Endothelial cell (in vitro differentiated cells): Measurements from ENCODE around the gene RPL5. TPM values are rescaled to one million over a fixed set of nuclear protein-coding genes. Genes with fewer than 3 reads are reported as not detected.

Experiments
- DNase-seq: peaks from one replicate; pipeline ENCODE4 v3.0.0; 2021; ENCODE audit warnings: low spot score
- H3K27ac Mint-ChIP-seq: one replicate; pipeline ENCODE4 v1.8.0; 2021; ENCODE audit warnings: mixed read lengths, inconsistent platforms; ENCODE audit not compliant: unreplicated experiment
- H3K27me3 Mint-ChIP-seq: one replicate; pipeline ENCODE4 v1.8.0; 2021; ENCODE audit warnings: mild to moderate bottlenecking, moderate library complexity, mixed read lengths, inconsistent platforms; ENCODE audit not compliant: unreplicated experiment
- H3K36me3 Mint-ChIP-seq: one replicate; pipeline ENCODE4 v1.8.0; 2021; ENCODE audit warnings: mild to moderate bottlenecking, low read depth, mixed read lengths, inconsistent platforms; ENCODE audit not compliant: unreplicated experiment
- H3K4me1 Mint-ChIP-seq: one replicate; pipeline ENCODE4 v1.8.0; 2021; ENCODE audit warnings: mild to moderate bottlenecking, mixed read lengths, inconsistent platforms; ENCODE audit not compliant: unreplicated experiment
- H3K4me3 Mint-ChIP-seq: one replicate; pipeline ENCODE4 v1.8.0; 2021; ENCODE audit warnings: mild to moderate bottlenecking, mixed read lengths, inconsistent platforms; ENCODE audit not compliant: unreplicated experiment
- H3K9me3 Mint-ChIP-seq: one replicate; pipeline ENCODE4 v1.8.0; 2021; ENCODE audit warnings: mixed read lengths, inconsistent platforms; ENCODE audit not compliant: unreplicated experiment
- CTCF ChIP-seq: fragments of 200-600 bp; sonication (generic); IDR thresholded peaks from one replicate; pipeline ENCODE4 v1.5.0; 2021; ENCODE audit warnings: antibody characterized with exemption; ENCODE audit not compliant: unreplicated experiment
- total RNA-seq: library from RNA; stranded (reverse); fragmentation: NEBNext Ultra II Directional; extraction: Animal tissue kit (Norgen Biotek cat#: 25700); gene quantifications from one replicate; pipeline ENCODE4 v1.2.1, GENCODE V29; 2021; ENCODE audit not compliant: unreplicated experiment

The RPL5 gene
- total RNA-seq, 1 donor from 2014 or later = 1,318 TPM

DNA sequence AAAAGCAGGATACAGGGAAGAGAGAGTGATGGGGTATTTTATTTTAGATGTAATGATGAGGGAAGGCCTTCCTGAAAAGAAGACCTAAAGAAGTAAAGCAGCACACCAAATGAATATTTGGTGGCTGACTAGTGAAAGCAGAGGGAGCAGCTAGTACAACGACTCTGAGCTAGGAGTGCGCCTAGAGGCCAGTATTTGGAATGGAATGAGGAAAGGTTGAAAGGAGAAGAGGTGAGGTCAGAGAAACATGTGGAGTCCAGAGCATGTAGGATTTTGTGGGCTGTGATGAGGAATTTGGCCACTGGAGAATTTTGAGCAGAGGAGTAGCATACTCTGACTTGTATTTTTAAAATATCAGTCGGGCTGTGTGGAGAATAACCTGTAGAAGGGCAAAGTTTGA is 11.8 kb upstream of the RPL5 start:
- Mint-ChIP-seq H3K36me3 (no peaks in the 10 kb centered on the region), H3K4me3 (no peak overlapping the region), H3K27me3 (no peaks in the 10 kb centered on the region), H3K9me3 (no peaks in the 10 kb centered on the region), H3K27ac (no peak overlapping the region), H3K4me1 (no peaks in the 10 kb centered on the region)
- no peak for DNase-seq
- no peak for TF ChIP-seq CTCF

- Mint-ChIP-seq H3K4me3 (no peak overlapping the region), H3K36me3 (no peaks in the 10 kb centered on the region), H3K27ac (no peak overlapping the region), H3K4me1 (no peaks in the 10 kb centered on the region), H3K27me3 (no peaks in the 10 kb centered on the region), H3K9me3 (no peaks in the 10 kb centered on the region)
- TF ChIP-seq CTCF = no peak
- no peak for DNase-seq
These were observed 11.3 kb upstream of the RPL5 start for GRCh38 chr1:92820551-92820950.

DNA sequence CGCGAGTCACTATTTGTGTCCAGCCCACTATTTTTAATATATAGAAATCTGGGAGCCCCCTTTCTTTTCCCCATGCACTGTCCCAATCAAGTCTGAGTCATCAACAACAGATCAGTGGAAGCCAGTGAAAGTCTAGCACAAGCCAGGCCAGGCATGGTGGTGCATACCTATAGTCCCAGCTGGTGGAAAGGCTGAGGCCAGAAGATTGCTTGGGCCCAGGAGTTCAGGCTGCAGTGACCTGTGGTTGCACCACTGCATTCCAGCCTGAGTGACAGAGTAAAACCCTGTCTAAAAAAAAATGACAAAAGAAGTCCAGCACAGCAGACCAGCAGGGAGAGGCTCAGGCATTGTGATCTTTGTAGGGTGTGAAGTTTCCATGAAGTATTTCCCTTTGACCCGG is 9.0 kb upstream of the RPL5 start:
- no peak for DNase-seq
- H3K4me3 Mint-ChIP-seq = no peak overlapping the region
- no peaks in the 10 kb centered on the region for H3K9me3 Mint-ChIP-seq
- no peak overlapping the region for H3K27ac Mint-ChIP-seq
- H3K36me3 Mint-ChIP-seq = no peaks in the 10 kb centered on the region
- no peaks in the 10 kb centered on the region for H3K4me1 Mint-ChIP-seq
- TF ChIP-seq CTCF = no peak
- H3K27me3 Mint-ChIP-seq = no peaks in the 10 kb centered on the region

DNA sequence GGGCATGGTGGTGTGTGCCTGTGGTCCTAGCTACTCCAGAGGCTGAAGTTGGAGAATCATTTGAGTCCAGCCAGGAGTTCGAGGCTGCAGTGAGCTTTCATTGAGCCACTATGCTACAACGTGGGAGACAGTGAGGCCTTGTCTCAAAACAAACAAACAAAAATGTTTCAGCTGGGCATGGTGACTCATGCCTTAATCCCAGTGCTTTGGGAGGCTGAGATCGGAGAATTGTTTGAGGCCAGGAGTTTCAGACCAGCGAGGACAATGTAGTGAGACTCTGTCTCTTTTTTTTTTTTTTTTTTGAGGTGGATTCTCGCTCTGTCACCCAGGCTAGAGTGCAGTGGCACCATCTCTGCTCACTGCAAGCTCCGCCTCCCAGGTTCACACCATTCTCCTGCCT is 5.0 kb upstream of the RPL5 start:
- H3K4me1 Mint-ChIP-seq = no peaks in the 10 kb centered on the region
- no peak for DNase-seq
- H3K36me3 Mint-ChIP-seq = no peaks in the 10 kb centered on the region
- no peaks in the 10 kb centered on the region for H3K27me3 Mint-ChIP-seq
- H3K4me3 Mint-ChIP-seq = no peak overlapping the region
- H3K9me3 Mint-ChIP-seq = no peaks in the 10 kb centered on the region
- TF ChIP-seq CTCF = no peak
- no peak overlapping the region for H3K27ac Mint-ChIP-seq

DNA sequence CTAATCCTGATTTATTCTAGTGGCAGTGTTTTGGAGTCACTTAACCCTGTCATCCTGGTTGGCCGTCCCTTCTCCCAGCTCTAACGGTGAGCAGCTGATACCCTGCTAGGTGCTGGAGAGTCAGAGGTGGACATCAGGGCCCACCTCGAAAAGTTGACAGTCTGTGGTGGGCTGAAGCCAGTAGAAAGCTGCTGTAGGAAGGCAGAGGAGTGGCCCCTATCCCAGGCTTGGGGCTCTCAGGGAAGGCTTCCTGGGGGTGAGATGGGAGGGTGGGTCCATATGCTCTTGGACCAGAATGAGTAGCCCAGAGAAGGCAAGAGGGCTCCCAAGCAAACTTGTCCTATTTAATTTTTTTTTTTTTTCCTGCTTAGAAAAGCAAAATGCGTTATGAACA is 475 bp upstream of the RPL5 start:
- Mint-ChIP-seq H3K4me3 (peak overlapping the region; percentile 97), H3K4me1 (peaks cover 25% of the 10 kb centered on the region), H3K36me3 (peaks cover 18% of the 10 kb centered on the region), H3K9me3 (no peaks in the 10 kb centered on the region), H3K27me3 (no peaks in the 10 kb centered on the region), H3K27ac (no peak overlapping the region)
- no peak for DNase-seq
- no peak for TF ChIP-seq CTCF
